Fibroblast of villous mesenchyme (primary cell): ENCODE data around the gene MIER2. TPM values are rescaled to one million over a fixed set of nuclear protein-coding genes. Genes with fewer than 3 reads are reported as not detected.
"Not testable (repeated sequence)": the region's sequence is repeated elsewhere in the genome, so short reads cannot be mapped to it uniquely, and the experiment has no call there.

ENCODE experiments used
- DNase-seq: peaks from one replicate; pipeline ENCODE4 v3.0.0-alpha.2; 2010; ENCODE audit warnings: low read depth
- H3K4me3 ChIP-seq: 2 replicates; pipeline ENCODE4 v1.5.1; 2011; ENCODE audit warnings: low read depth, mild to moderate bottlenecking, low read length
- total RNA-seq: library from RNA; depleted of rRNA; stranded (reverse); fragments of >200 nt; gene quantifications from 2 replicates; pipeline ENCODE4 v1.2.3, GENCODE V29; 2012
- TF ChIP-seq, protein P1 (sequence below): IDR thresholded peaks from 2 replicates; pipeline ENCODE4 v1.5.1; 2012; ENCODE audit warnings: low read depth, mild to moderate bottlenecking, low read length; ENCODE audit not compliant: insufficient read depth

MIER2 gene, protein sequence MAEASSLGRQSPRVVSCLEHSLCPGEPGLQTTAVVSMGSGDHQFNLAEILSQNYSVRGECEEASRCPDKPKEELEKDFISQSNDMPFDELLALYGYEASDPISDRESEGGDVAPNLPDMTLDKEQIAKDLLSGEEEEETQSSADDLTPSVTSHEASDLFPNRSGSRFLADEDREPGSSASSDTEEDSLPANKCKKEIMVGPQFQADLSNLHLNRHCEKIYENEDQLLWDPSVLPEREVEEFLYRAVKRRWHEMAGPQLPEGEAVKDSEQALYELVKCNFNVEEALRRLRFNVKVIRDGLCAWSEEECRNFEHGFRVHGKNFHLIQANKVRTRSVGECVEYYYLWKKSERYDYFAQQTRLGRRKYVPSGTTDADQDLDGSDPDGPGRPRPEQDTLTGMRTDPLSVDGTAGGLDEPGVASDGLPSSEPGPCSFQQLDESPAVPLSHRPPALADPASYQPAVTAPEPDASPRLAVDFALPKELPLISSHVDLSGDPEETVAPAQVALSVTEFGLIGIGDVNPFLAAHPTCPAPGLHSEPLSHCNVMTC
- 18.0 and 19.9 TPM in 2 replicates for total RNA-seq

DNA sequence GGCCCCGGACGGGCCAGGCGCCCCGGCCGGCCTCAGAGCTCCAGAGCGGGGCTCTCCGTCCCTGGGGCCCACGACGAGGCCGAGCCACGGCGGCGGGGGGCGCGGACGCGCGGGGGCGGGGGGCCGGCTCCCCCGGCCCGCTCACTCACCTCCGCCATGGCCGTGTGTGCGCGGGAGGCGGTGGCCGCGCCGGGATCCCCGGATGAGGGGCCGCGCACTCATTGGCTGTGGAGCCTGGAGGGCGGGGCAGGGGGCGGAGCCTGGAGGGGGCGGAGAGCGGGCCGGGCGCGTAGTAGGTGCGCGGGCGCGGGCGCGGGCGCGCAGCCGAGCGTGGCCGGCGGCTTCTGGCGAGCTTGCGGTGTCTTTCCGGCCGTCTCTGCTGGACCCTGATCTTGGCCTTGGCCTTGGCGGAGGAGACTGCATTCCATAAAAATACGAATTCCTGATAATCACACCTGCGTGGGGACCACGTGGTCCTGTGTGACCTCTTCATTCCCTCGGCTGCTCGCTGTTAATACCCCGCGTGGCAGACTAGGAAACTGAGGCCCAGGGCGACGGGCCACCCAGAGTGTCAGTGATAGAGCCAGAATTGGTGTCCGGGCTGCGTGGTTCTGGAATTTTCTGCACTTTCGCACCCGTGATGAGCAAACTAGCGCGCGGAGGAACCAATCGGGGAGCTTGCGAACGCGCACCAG is at the start of gene MIER2:
MIER2 (minus strand) TSS at position 172 of the 695 bp plus-strand sequence; CDS start at position 158, 14 bp downstream.
- DNase-seq, result peak; percentile 79
- TF ChIP-seq, protein P1, sequence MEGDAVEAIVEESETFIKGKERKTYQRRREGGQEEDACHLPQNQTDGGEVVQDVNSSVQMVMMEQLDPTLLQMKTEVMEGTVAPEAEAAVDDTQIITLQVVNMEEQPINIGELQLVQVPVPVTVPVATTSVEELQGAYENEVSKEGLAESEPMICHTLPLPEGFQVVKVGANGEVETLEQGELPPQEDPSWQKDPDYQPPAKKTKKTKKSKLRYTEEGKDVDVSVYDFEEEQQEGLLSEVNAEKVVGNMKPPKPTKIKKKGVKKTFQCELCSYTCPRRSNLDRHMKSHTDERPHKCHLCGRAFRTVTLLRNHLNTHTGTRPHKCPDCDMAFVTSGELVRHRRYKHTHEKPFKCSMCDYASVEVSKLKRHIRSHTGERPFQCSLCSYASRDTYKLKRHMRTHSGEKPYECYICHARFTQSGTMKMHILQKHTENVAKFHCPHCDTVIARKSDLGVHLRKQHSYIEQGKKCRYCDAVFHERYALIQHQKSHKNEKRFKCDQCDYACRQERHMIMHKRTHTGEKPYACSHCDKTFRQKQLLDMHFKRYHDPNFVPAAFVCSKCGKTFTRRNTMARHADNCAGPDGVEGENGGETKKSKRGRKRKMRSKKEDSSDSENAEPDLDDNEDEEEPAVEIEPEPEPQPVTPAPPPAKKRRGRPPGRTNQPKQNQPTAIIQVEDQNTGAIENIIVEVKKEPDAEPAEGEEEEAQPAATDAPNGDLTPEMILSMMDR, result no peak
- H3K4me3 ChIP-seq, result peak within 1 kb of the TSS; percentile 75

DNA sequence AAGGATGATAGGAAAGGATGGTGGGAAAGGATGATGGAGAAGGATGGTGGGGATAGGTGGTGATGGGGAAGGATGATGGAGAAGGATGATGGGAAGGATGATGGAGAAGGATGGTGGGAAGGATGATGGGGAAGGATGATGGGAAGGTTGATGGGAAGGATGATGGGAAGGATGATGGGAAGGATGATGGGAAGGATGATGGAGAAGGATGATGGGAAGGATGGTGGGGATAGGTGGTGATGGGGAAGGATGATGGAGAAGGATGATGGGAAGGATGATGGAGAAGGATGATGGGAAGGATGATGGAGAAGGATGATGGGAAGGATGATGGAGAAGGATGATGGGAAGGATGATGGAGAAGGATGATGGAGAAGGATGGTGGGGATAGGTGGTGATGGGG is 49.0 kb upstream of the MIER2 start:
- DNase-seq, result not testable (repeated sequence)

DNA sequence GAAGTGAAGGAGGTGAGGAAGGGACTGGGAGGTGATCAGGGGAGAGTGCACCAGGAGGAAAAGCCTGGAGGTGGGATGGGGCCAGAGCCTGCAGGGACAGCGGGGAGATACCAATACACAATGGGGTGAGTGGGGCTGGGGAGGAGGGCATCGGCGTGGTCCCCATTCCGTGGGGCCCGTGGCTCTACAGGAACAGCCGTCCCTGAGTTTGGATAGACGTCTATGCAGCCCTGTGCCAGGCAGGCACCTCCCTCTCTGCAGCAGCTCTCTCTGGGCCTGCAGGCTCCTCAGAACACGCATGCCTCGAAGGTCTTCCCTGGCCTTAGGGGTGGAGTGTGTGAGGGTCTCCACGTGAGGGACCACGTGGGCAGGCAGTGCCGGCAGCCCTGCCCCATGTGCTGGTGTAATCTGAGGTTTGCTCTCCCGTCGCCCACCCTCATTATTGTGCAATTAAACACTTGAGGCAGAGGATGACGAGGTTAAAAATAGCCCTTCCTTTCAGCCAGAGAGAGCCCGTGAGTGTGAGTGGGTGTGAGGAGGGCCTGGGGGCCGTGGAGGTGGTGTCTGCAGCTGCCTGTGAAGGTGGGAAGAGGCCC is 47.9 kb upstream of the MIER2 start:
- no peak overlapping the region for H3K4me3 ChIP-seq
- DNase-seq, result no peak
- TF ChIP-seq, protein P1, result no peak

More for the DNA sequence above, 49.0 kb upstream of the MIER2 start:
- not testable (repeated sequence) for H3K4me3 ChIP-seq

DNA sequence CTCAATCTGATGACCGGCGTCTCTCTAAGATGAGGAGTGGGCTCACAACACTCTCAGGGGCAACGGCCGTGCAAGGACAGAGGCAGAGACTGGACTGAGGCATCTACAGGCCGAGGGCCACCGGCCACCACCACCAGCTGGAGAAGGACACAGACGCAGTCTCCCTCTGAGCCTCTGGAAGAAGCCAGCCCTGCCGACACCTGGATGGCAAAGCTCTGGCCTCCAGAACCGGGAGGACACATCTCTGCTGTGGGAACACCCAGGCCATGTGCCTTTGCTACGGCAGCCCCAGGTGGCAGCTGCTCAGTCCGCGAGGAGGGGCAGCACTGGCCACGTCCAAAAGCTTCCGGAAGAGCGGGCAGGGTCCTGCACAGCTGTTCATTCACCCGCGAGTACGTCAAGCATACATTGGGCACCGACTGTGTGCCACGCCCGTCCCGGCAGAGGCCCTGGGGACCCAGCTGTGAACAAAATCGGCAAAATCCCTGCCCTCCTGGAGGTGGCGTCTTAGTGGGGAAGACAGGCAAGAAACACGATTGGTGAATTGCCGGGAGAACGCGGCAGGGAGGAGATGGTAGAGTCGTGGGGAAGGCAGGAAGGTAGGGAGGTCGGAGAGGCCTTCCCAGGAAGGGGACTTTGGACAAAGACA is 47.3 kb upstream of the MIER2 start:
- TF ChIP-seq, protein P1, result no peak
- no peak for DNase-seq
- H3K4me3 ChIP-seq, result no peak overlapping the region

DNA sequence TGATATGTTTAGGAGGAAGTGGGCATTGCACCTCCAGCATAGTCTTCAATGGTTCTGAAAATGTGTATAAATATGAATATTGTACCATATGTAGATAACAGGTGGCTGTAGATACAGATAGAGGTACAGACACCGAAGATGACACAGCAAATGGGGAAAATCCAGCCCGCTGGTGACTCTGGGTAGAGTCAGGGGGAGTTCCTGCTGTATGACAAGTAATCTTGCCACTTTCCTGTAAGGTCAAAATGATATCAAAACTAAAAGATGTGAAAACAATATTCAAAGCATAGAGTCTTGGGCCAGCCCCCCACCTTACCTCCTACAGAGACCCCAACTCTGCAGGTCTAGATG is 46.6 kb upstream of the MIER2 start:
- no peak overlapping the region for H3K4me3 ChIP-seq
- DNase-seq, result no peak
- TF ChIP-seq, protein P1, result no peak

DNA sequence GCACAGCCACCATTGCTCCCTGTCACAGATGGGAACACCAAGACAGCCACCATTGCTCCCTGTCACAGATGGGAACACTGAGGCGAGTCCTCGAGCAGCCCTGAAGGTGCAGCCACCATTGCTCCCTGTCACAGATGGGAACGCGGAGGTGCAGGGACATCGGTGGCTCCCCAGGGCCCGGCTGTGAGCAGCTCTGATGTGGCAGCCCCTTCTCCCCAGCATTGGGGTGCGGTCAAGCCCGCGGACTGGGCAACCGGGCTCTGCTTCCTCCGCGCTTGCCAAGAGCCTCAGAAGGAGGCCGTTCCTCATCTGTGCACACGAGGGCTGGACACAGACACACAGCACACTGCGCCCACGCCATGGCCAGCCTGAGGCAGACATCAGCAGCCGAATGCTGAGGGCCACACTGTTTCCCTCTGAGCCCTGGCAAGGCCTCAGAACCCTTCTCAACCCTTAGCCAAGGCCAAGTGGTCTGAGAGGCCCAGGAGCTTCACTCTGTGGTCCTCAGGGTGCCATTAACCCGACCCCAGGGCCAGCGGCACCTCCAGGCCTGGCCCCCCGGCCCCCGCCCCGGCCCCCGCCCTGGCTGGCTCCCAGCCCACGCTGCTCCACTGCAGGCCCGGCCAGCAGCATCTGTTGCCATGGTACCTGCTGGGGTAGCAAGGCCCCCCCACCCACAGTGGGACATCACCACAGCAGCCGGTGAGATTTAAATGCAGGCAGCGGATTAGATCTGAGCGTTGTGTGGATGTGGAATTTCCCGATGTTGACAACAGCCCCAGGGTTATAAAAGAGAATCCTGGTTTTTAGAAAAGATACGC is 46.0 kb upstream of the MIER2 start:
- no peak for DNase-seq
- TF ChIP-seq, protein P1, result no peak
- no peak overlapping the region for H3K4me3 ChIP-seq
